H1 (cell line): ENCODE measurements around the gene PLPP2. TPM values are rescaled to one million over a fixed set of nuclear protein-coding genes. Genes with fewer than 3 reads are reported as not detected.

ENCODE experiments used
- CTCF ChIA-PET: fragments of 300-600 bp; sonication (Branson Sonifier 250); formaldehyde crosslinking; loops from one replicate; lab custom pipeline; 2021; ENCODE audit not compliant: partially characterized antibody; lab: Charles Lee
- POLR2A ChIA-PET: fragments of 300-600 bp; sonication (Branson Sonifier 250); formaldehyde crosslinking; loops from one replicate; lab custom pipeline; 2021; ENCODE audit warnings: inconsistent platforms; ENCODE audit not compliant: partially characterized antibody; lab: Charles Lee
- DNase-seq, 2 experiments: peaks; one replicate each; pipeline versions ENCODE4 v3.0.0 to v3.0.0-alpha.2; 2010 to 2022; ENCODE audit warnings: low spot score in 2 of 2, low read depth in 1 of 2, mixed read lengths in 1 of 2
- FAIRE-seq: peaks from 2 replicates; lab custom pipeline; 2011; peaks lifted over from hg19 to GRCh38; lab: Jason Lieb, UNC
- H2AFZ ChIP-seq: 2 replicates; pipeline ENCODE4 v1.8.1; 2012; ENCODE audit warnings: low read length, inconsistent platforms
- H2AK5ac ChIP-seq: 2 replicates; pipeline ENCODE4 v1.6.1; 2013; ENCODE audit warnings: low read depth, low read length
- H2BK120ac ChIP-seq: replicated peaks from 2 replicates; pipeline ENCODE3; 2013; ENCODE audit warnings: low read depth, low read length, inconsistent platforms
- H2BK12ac ChIP-seq: 2 replicates; pipeline ENCODE4 v1.6.1; 2013; ENCODE audit warnings: low read depth, low read length
- H2BK15ac ChIP-seq: 2 replicates; pipeline ENCODE4 v1.6.1; 2013; ENCODE audit warnings: low read length
- H2BK20ac ChIP-seq: 2 replicates; pipeline ENCODE4 v1.6.1; 2013; ENCODE audit warnings: low read length
- H2BK5ac ChIP-seq: 2 replicates; pipeline ENCODE4 v1.6.1; 2013; ENCODE audit warnings: low read depth, low read length
- H3K14ac ChIP-seq: 2 replicates; pipeline ENCODE4 v1.6.1; 2013; ENCODE audit warnings: inconsistent platforms; ENCODE audit not compliant: insufficient read length
- H3K18ac ChIP-seq: 2 replicates; pipeline ENCODE4 v1.6.1; 2013; ENCODE audit warnings: low read length; ENCODE audit errors: extremely low read depth
- H3K23ac ChIP-seq: 2 replicates; pipeline ENCODE4 v1.6.1; 2013; ENCODE audit warnings: inconsistent platforms; ENCODE audit not compliant: insufficient read length
- H3K23me2 ChIP-seq: 2 replicates; pipeline ENCODE4 v1.6.1; 2013; ENCODE audit warnings: low read depth, low read length
- H3K27ac ChIP-seq: 2 replicates; pipeline ENCODE4 v1.6.1; 2011; ENCODE audit warnings: low read depth, low read length, inconsistent platforms
- H3K27me3 ChIP-seq, 4 experiments: replicated peaks in 1 of 4; 1 replicate in 1 of 4; 2 replicates in 3 of 4; pipeline versions ENCODE4 v1.6.1 to v1.8.1; 2011 to 2013; ENCODE audit warnings: low read length in 3 of 4, mild to moderate bottlenecking in 3 of 4, inconsistent platforms in 2 of 4, mixed read lengths in 2 of 4, moderate library complexity in 1 of 4; ENCODE audit not compliant: control insufficient read depth in 3 of 4, insufficient read depth in 3 of 4; ENCODE audit errors: extremely low read depth in 1 of 4
- H3K36me3 ChIP-seq, 4 experiments: 2 replicates each; pipeline versions ENCODE4 v1.6.1 to v1.8.1; 2011 to 2013; ENCODE audit warnings: mild to moderate bottlenecking in 4 of 4, low read length in 3 of 4, moderate library complexity in 2 of 4, control low read depth in 1 of 4, inconsistent platforms in 1 of 4; ENCODE audit not compliant: insufficient read depth in 4 of 4, control insufficient read depth in 2 of 4
- H3K4ac ChIP-seq: replicated peaks from 2 replicates; pipeline ENCODE3; 2013; ENCODE audit warnings: low read length, low read depth, mixed read lengths, inconsistent platforms; ENCODE audit not compliant: insufficient read length
- H3K4me1 ChIP-seq, 4 experiments: replicated peaks in 1 of 4; 1 replicate in 1 of 4; 2 replicates in 3 of 4; pipeline versions ENCODE4 v1.6.1 to v1.8.1; 2011 to 2013; ENCODE audit warnings: low read length in 3 of 4, inconsistent platforms in 2 of 4, mixed read lengths in 1 of 4; ENCODE audit not compliant: insufficient read depth in 4 of 4, control insufficient read depth in 3 of 4
- H3K4me2 ChIP-seq, 2 experiments: 2 replicates each; pipeline versions ENCODE4 v1.6.1 to v1.8.1; 2011 to 2013; ENCODE audit warnings: low read depth in 2 of 2, low read length in 2 of 2, control low read depth in 1 of 2, inconsistent platforms in 1 of 2, mild to moderate bottlenecking in 1 of 2; ENCODE audit not compliant: insufficient read depth in 1 of 2
- H3K4me3 ChIP-seq, 4 experiments: fragments of 200-600, 300-600 bp in 1 of 4; sonication (generic), shearing (Covaris generic), sonication (Bioruptor Twin) in 1 of 4; 2 replicates each; pipeline versions ENCODE4 v1.5.1 to v1.8.1; 2011 to 2016; ENCODE audit warnings: low read length in 4 of 4, low read depth in 3 of 4, control low read depth in 2 of 4, inconsistent platforms in 2 of 4, mild to moderate bottlenecking in 2 of 4, mixed read lengths in 1 of 4, moderate library complexity in 1 of 4; ENCODE audit not compliant: insufficient read depth in 2 of 4; ENCODE audit errors: extremely low read depth in 1 of 4
- H3K56ac ChIP-seq: replicated peaks from 2 replicates; pipeline ENCODE3; 2013; ENCODE audit warnings: low read depth, mild to moderate bottlenecking, mixed read lengths, low read length, inconsistent platforms; ENCODE audit not compliant: insufficient read length
- H3K79me1 ChIP-seq: 2 replicates; pipeline ENCODE4 v1.6.1; 2013; ENCODE audit warnings: low read depth, low read length, control low read depth
- H3K79me2 ChIP-seq, 2 experiments: 2 replicates each; pipeline versions ENCODE4 v1.6.1 to v1.8.1; 2012 to 2013; ENCODE audit warnings: low read length in 2 of 2, mild to moderate bottlenecking in 2 of 2, inconsistent platforms in 1 of 2; ENCODE audit not compliant: insufficient read depth in 2 of 2, control insufficient read depth in 1 of 2
- H3K9ac ChIP-seq, 4 experiments: replicated peaks in 1 of 4; 1 replicate in 1 of 4; 2 replicates in 3 of 4; pipeline versions ENCODE4 v1.6.1 to v1.8.1; 2011 to 2013; ENCODE audit warnings: low read depth in 3 of 4, low read length in 3 of 4, control low read depth in 2 of 4, mild to moderate bottlenecking in 2 of 4, moderate library complexity in 2 of 4, inconsistent platforms in 1 of 4; ENCODE audit errors: extremely low read depth in 1 of 4
- H3K9me3 ChIP-seq, 2 experiments: 2 replicates each; pipeline versions ENCODE4 v1.6.1 to v1.8.1; 2012 to 2013; ENCODE audit warnings: mild to moderate bottlenecking in 2 of 2, moderate library complexity in 2 of 2, control low read depth in 1 of 2, inconsistent platforms in 1 of 2, low read depth in 1 of 2, low read length in 1 of 2, mixed read lengths in 1 of 2; ENCODE audit not compliant: insufficient read depth in 2 of 2
- H4K20me1 ChIP-seq, 2 experiments: replicated peaks in 1 of 2; 2 replicates each; pipeline versions ENCODE3 to v1.8.1; 2011 to 2013; ENCODE audit warnings: inconsistent platforms in 2 of 2, low read length in 2 of 2, mild to moderate bottlenecking in 1 of 2; ENCODE audit not compliant: insufficient read depth in 2 of 2, control insufficient read depth in 1 of 2
- H4K5ac ChIP-seq: 2 replicates; pipeline ENCODE4 v1.6.1; 2013; ENCODE audit warnings: low read length, low read depth, mixed read lengths, inconsistent platforms; ENCODE audit not compliant: insufficient read length
- H4K8ac ChIP-seq: 2 replicates; pipeline ENCODE4 v1.8.0; 2013; ENCODE audit warnings: mild to moderate bottlenecking, moderate library complexity, low read length, inconsistent platforms; ENCODE audit not compliant: insufficient read depth; ENCODE audit errors: extremely low read depth
- H4K91ac ChIP-seq: replicated peaks from 2 replicates; pipeline ENCODE3; 2013; ENCODE audit warnings: low read length, mixed read lengths, inconsistent platforms; ENCODE audit not compliant: insufficient read length
- EZH2 ChIP-seq: fragments of 200-600 bp; sonication (generic); IDR thresholded peaks from 2 replicates; pipeline ENCODE4 v1.7.1; 2012; ENCODE audit warnings: low read depth, mild to moderate bottlenecking, moderate library complexity, low read length, inconsistent platforms; ENCODE audit not compliant: severe bottlenecking
- KDM1A ChIP-seq: fragments of 200-600, 300-600 bp; sonication (generic); IDR thresholded peaks from 2 replicates; pipeline ENCODE4 v1.7.1; 2016; ENCODE audit warnings: mild to moderate bottlenecking, low read length, borderline replicate concordance
- NRF1 ChIP-seq: IDR thresholded peaks from 2 replicates; pipeline ENCODE4 v1.6.1; 2011; ENCODE audit warnings: mild to moderate bottlenecking, low read depth, low read length, improper control_type of control experiment
- POLR2A ChIP-seq, 2 experiments: IDR thresholded peaks; 1 replicate in 1 of 2; 2 replicates in 1 of 2; pipeline ENCODE4 v1.6.1; 2011; ENCODE audit warnings: low read depth in 2 of 2, low read length in 2 of 2, mild to moderate bottlenecking in 2 of 2; ENCODE audit errors: control extremely low read depth in 1 of 2
- RBBP5 ChIP-seq: IDR thresholded peaks from 2 replicates; pipeline ENCODE4 v1.7.1; 2012; ENCODE audit warnings: low read depth, mild to moderate bottlenecking, inconsistent platforms, low read length, moderate library complexity, borderline replicate concordance
- RFX5 ChIP-seq: IDR thresholded peaks from 2 replicates; pipeline ENCODE4 v1.6.1; 2011; ENCODE audit warnings: low read depth, low read length, improper control_type of control experiment, borderline replicate concordance
- SAP30 ChIP-seq: fragments of 300-600 bp; sonication (generic); IDR thresholded peaks from 2 replicates; pipeline ENCODE4 v1.7.1; 2012; ENCODE audit warnings: low read length, moderate library complexity, mild to moderate bottlenecking, inconsistent platforms; ENCODE audit not compliant: insufficient read depth, insufficient replicate concordance
- WGBS, 2 experiments: shearing (Covaris generic) in 1 of 2; methylation state at CpG; one replicate each; pipeline versions ENCODE4 v1.1.6 to v1.1.7; 2013 to 2015; ENCODE audit warnings: low lambda C conversion rate in 2 of 2, mixed read lengths in 2 of 2, inconsistent platforms in 1 of 2, low coverage in 1 of 2, missing lambda C conversion rate in 1 of 2; ENCODE audit not compliant: insufficient replicate concordance in 2 of 2, insufficient coverage in 1 of 2, insufficient read length in 1 of 2; ENCODE audit errors: extremely low coverage in 1 of 2, missing lambda C conversion rate in 1 of 2; 5-methylcytosine and 5-hydroxymethylcytosine counted together
- polyA plus RNA-seq, 7 experiments: library from polyadenylated mRNA; depleted of rRNA in 3 of 7; stranded (reverse) in 5 of 7; unstranded in 2 of 7; fragments of >200 nt in 5 of 7; fragments of 200-250 nt in 2 of 7; gene quantifications; 1 replicate in 5 of 7; 2 replicates in 1 of 7; 4 replicates in 1 of 7; pipeline versions ENCODE4 v1.2.1 to v1.2.3, GENCODE V29; 2011 to 2013; ENCODE audit warnings: missing spikeins in 2 of 7, mixed read lengths in 2 of 7
- total RNA-seq: library from RNA; stranded (reverse); fragmentation: NEBNext Ultra II Directional; extraction: Animal tissue kit (Norgen Biotek cat#: 25700); gene quantifications from 2 replicates; pipeline ENCODE4 v1.2.1, GENCODE V29; 2021
- TF ChIP-seq, protein P1 (sequence below): IDR thresholded peaks from 2 replicates; pipeline ENCODE4 v1.6.1; 2012; ENCODE audit warnings: low read length, inconsistent platforms
- TF ChIP-seq, protein P2 (sequence below): IDR thresholded peaks from 2 replicates; pipeline ENCODE4 v1.6.1; 2012; ENCODE audit warnings: inconsistent platforms

PLPP2 gene
- total and polyA plus RNA-seq, 2 of the 8 experiments (the other 6 are each of a cell fraction or from before 2014, with no cell fraction given) = 101 to 195 TPM

DNA sequence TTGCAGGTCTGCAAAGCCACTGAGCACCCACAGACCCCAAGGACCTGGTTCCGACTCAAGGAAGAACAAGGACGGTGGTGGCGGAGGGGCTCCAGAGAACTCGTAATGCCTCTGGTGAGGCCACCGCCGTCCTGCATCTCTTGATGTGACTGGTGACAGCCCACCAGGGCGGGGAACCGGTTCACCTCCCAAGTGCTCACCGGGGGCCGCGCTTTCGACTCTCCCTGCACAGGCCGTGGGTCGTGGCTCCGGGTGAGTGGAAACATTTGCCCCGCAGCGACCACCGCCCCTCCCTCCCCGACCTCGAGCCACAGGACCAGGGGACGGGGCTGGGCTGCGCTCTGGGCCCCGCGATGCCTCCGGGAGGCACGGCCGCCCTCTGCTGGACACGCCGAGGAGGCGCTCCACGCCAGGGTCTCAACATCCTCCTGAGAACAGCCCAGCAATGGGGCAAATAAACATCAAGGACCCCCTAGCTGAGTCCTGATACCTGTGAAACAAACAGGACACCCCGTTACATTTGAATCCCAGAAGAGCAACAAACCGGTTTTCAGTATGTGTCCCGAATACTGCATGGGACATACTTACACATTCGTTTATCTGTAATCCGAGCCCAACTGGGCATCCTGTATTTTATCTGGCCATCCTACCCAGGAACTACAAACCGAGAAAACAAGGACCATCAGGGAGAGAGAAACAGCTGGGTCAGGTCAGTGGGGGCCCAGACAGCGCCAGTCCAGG is 3.9 kb upstream of the PLPP2 start:
- FAIRE-seq (peak; percentile 52), DNase-seq (peak in 1 of 2 experiments; percentile 91)
- Histone ChIP-seq H3K36me3 (no peaks in the 10 kb centered on the region), H4K5ac (no peak overlapping the region), H3K79me1 (no peaks in the 10 kb centered on the region), H3K27ac (no peak overlapping the region), H3K27me3 (peaks cover 0 to 16% (median 8%) of the 10 kb centered on the region in 4 experiments; a peak in 3 of 7 replicates), H4K91ac (peak overlapping the region; percentile 11), H3K56ac (no peak overlapping the region), H3K14ac (no peak overlapping the region), H3K9me3 (peaks cover 0 to 13% of the 10 kb centered on the region in 2 experiments; a peak in 1 of 4 replicates), H3K9ac (no peak overlapping the region), H3K4ac (no peak overlapping the region), H3K23me2 (peaks cover 2% of the 10 kb centered on the region; the same call in 1 of the 2 replicates), H3K18ac (peak overlapping the region; percentile 34; the same call in 1 of the 2 replicates), H2AFZ (no peak overlapping the region; the same call in 1 of the 2 replicates), H2BK12ac (peak overlapping the region; percentile 46; the same call in 1 of the 2 replicates), H2AK5ac (no peak overlapping the region), H3K4me3 (peak overlapping the region in 2 of 4 experiments; percentile 29 to 51; a peak in 3 of 8 replicates), H2BK15ac (no peak overlapping the region), H2BK120ac (no peak overlapping the region), H3K23ac (no peak overlapping the region), H4K20me1 (no peaks in the 10 kb centered on the region), H2BK5ac (no peak overlapping the region), H3K4me1 (peaks cover 0 to 8% (median 7%) of the 10 kb centered on the region in 4 experiments; a peak in 6 of 7 replicates), H3K79me2 (no peaks in the 10 kb centered on the region), H2BK20ac (no peak overlapping the region), H4K8ac (no peak overlapping the region), H3K4me2 (peak overlapping the region; percentile 38 to 80)
- 17% methylated on average over 38 of the region's 38 CpGs; no CpG with 5 or more reads in 1 of the 2 experiments for WGBS, 2 experiments
- ChIA-PET POLR2A (interaction anchor here (0.7 to 5.6 kb wide), 8 partner anchors 9 to 49 kb away, joined by 3 to 38 read pairs (median 5); partner anchors contain the start of gene MIER2), CTCF (interaction anchor here (0.9 to 2.5 kb wide), 16 partner anchors 9 to 215 kb away, joined by 3 to 9 read pairs (median 4); no protein-coding TSS in a partner anchor)
- TF ChIP-seq KDM1A (no peak), RBBP5 (no peak), SAP30 (no peak), POLR2A (IDR thresholded peaks at IDR 0.05; ENCODE audit: control extremely low read depth in 1 of 2, low read depth in 2 of 2, low read length in 2 of 2) (no peak), EZH2 (no peak), NRF1 (no peak), RFX5 (no peak)
- TF ChIP-seq, protein P1, sequence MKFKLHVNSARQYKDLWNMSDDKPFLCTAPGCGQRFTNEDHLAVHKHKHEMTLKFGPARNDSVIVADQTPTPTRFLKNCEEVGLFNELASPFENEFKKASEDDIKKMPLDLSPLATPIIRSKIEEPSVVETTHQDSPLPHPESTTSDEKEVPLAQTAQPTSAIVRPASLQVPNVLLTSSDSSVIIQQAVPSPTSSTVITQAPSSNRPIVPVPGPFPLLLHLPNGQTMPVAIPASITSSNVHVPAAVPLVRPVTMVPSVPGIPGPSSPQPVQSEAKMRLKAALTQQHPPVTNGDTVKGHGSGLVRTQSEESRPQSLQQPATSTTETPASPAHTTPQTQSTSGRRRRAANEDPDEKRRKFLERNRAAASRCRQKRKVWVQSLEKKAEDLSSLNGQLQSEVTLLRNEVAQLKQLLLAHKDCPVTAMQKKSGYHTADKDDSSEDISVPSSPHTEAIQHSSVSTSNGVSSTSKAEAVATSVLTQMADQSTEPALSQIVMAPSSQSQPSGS = no peak
- TF ChIP-seq, protein P2, sequence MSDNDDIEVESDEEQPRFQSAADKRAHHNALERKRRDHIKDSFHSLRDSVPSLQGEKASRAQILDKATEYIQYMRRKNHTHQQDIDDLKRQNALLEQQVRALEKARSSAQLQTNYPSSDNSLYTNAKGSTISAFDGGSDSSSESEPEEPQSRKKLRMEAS = peak; percentile 40
